NCI-H446 (cell line): ENCODE results near the gene NCOA1.
"Not testable (repeated sequence)": the region's sequence is repeated elsewhere in the genome, so short reads cannot be mapped to it uniquely, and the experiment has no call there.

Experiments used
- DNase-seq, 2 experiments: peaks; one replicate each; lab custom pipeline; 2025; lab: John Stamatoyannopoulos, UW

The NCOA1 gene

GRCh38 chr2:24579053-24579803 lies 88.2 kb downstream of the NCOA1 start:
- DNase-seq, result no peak

GRCh38 chr2:24580561-24580960 lies 89.5 kb downstream of the NCOA1 start:
- no peak for DNase-seq

- DNase-seq, result not testable (repeated sequence)
These were observed 90.9 kb downstream of the NCOA1 start for GRCh38 chr2:24581971-24582370.

GRCh38 chr2:24586955-24587354 lies 95.9 kb downstream of the NCOA1 start:
- no peak for DNase-seq

GRCh38 chr2:24588294-24588693 lies 97.2 kb downstream of the NCOA1 start:
- DNase-seq, result no peak

GRCh38 chr2:24592441-24593100 lies 101.5 kb downstream of the NCOA1 start:
- no peak for DNase-seq

GRCh38 chr2:24594283-24594682 lies 103.2 kb downstream of the NCOA1 start:
- DNase-seq, result no peak

GRCh38 chr2:24597181-24597870 lies 106.3 kb downstream of the NCOA1 start:
- no peak for DNase-seq

GRCh38 chr2:24600140-24600539 lies 109.1 kb downstream of the NCOA1 start:
- not testable (repeated sequence) for DNase-seq

GRCh38 chr2:24611631-24612030 lies 120.6 kb downstream of the NCOA1 start:
- no peak for DNase-seq

- DNase-seq, result peak in 1 of 2 experiments; percentile 20
These were observed 122.2 kb downstream of the NCOA1 start for GRCh38 chr2:24613154-24613814.

GRCh38 chr2:24616616-24617015 lies 125.6 kb downstream of the NCOA1 start:
- DNase-seq, result no peak

GRCh38 chr2:24617424-24617823 lies 126.4 kb downstream of the NCOA1 start:
- DNase-seq, result peak; percentile 27 to 50

- DNase-seq, result peak in 1 of 2 experiments; percentile 7
These were observed 127.1 kb downstream of the NCOA1 start for GRCh38 chr2:24618144-24618543.

- no peak for DNase-seq
These were observed 127.6 kb downstream of the NCOA1 start for GRCh38 chr2:24618680-24619079.

GRCh38 chr2:24620936-24621335 lies 129.9 kb downstream of the NCOA1 start:
- no peak for DNase-seq

- no peak for DNase-seq
These were observed 130.9 kb downstream of the NCOA1 start for GRCh38 chr2:24621779-24622538.

GRCh38 chr2:24623535-24623934 lies 132.5 kb downstream of the NCOA1 start:
- DNase-seq, result no peak

- DNase-seq, result no peak
These were observed 134.7 kb downstream of the NCOA1 start for GRCh38 chr2:24625728-24626127.

GRCh38 chr2:24626131-24626530 lies 135.1 kb downstream of the NCOA1 start:
- DNase-seq, result no peak

GRCh38 chr2:24628746-24629145 lies 137.7 kb downstream of the NCOA1 start:
- DNase-seq, result no peak

- DNase-seq, result no peak
These were observed 141.1 kb downstream of the NCOA1 start for GRCh38 chr2:24632172-24632571.
